KOPT-K1 (cell line): ENCODE results near the gene NELFCD.
"Not testable (repeated sequence)": the region's sequence is repeated elsewhere in the genome, so short reads cannot be mapped to it uniquely, and the experiment has no call there.

Source experiments
- H3K27ac ChIP-seq: fragments of 200-600 bp; sonication (generic); 2 replicates; pipeline ENCODE4 v1.5.1; 2016; ENCODE audit warnings: antibody characterized with exemption, mild to moderate bottlenecking, low read depth, low read length; ENCODE audit not compliant: poor library complexity, severe bottlenecking
- H3K36me3 ChIP-seq: fragments of 200-600 bp; sonication (generic); 2 replicates; pipeline ENCODE4 v1.5.1; 2017; ENCODE audit warnings: antibody characterized with exemption, mild to moderate bottlenecking, low read length, moderate library complexity; ENCODE audit not compliant: insufficient read depth
- H3K9me3 ChIP-seq: fragments of 200-600 bp; sonication (generic); 2 replicates; pipeline ENCODE4 v1.5.1; 2017; ENCODE audit warnings: antibody characterized with exemption, low read length, mild to moderate bottlenecking; ENCODE audit not compliant: insufficient read depth, poor library complexity, severe bottlenecking

NELFCD gene

GRCh38 chr20:59007665-59008511 is 26.8 kb downstream of the NELFCD start:
- H3K9me3 ChIP-seq, result no peaks in the 10 kb centered on the region
- no peak overlapping the region for H3K27ac ChIP-seq
- no peaks in the 10 kb centered on the region for H3K36me3 ChIP-seq

GRCh38 chr20:59008715-59009336 is 27.8 kb downstream of the NELFCD start:
- Histone ChIP-seq H3K36me3 (no peaks in the 10 kb centered on the region), H3K9me3 (no peaks in the 10 kb centered on the region), H3K27ac (no peak overlapping the region)

- Histone ChIP-seq H3K9me3 (no peaks in the 10 kb centered on the region), H3K27ac (no peak overlapping the region), H3K36me3 (no peaks in the 10 kb centered on the region)
Measured at GRCh38 chr20:59010321-59010994, 29.4 kb downstream of the NELFCD start.

- H3K36me3 ChIP-seq, result no peaks in the 10 kb centered on the region
- H3K9me3 ChIP-seq, result no peaks in the 10 kb centered on the region
- H3K27ac ChIP-seq, result no peak overlapping the region
Measured at GRCh38 chr20:59010995-59011873, 30.2 kb downstream of the NELFCD start.

GRCh38 chr20:59011874-59012157 is 30.8 kb downstream of the NELFCD start:
- not testable (repeated sequence) for H3K27ac ChIP-seq, H3K36me3 ChIP-seq

GRCh38 chr20:59013031-59013951 is 32.2 kb downstream of the NELFCD start:
- Histone ChIP-seq H3K27ac (no peak overlapping the region), H3K9me3 (no peaks in the 10 kb centered on the region), H3K36me3 (no peaks in the 10 kb centered on the region)

More at GRCh38 chr20:59011874-59012157, 30.8 kb downstream of the NELFCD start:
- H3K9me3 ChIP-seq, result not testable (repeated sequence)

- Histone ChIP-seq H3K9me3 (no peaks in the 10 kb centered on the region), H3K27ac (no peak overlapping the region), H3K36me3 (no peaks in the 10 kb centered on the region; the same call in 1 of the 2 replicates)
Measured at GRCh38 chr20:59013959-59014608, 33.0 kb downstream of the NELFCD start.

- H3K36me3 ChIP-seq, result no peaks in the 10 kb centered on the region; the same call in 1 of the 2 replicates
- no peaks in the 10 kb centered on the region for H3K9me3 ChIP-seq
- H3K27ac ChIP-seq, result no peak overlapping the region
Measured at GRCh38 chr20:59014680-59015389, 33.8 kb downstream of the NELFCD start.

GRCh38 chr20:59015411-59015810 is 34.4 kb downstream of the NELFCD start:
- no peaks in the 10 kb centered on the region; the same call in 1 of the 2 replicates for H3K36me3 ChIP-seq
- H3K9me3 ChIP-seq, result no peaks in the 10 kb centered on the region
- H3K27ac ChIP-seq, result no peak overlapping the region

- Histone ChIP-seq H3K36me3 (no peaks in the 10 kb centered on the region; the same call in 1 of the 2 replicates), H3K27ac (no peak overlapping the region), H3K9me3 (no peaks in the 10 kb centered on the region)
Measured at GRCh38 chr20:59015812-59016711, 35.0 kb downstream of the NELFCD start.

- H3K36me3 ChIP-seq, result no peaks in the 10 kb centered on the region; the same call in 1 of the 2 replicates
- no peaks in the 10 kb centered on the region for H3K9me3 ChIP-seq
- no peak overlapping the region for H3K27ac ChIP-seq
Measured at GRCh38 chr20:59016795-59017492, 35.9 kb downstream of the NELFCD start.
